ENCODE results near the gene TMEM266. TPM values are rescaled to one million over a fixed set of nuclear protein-coding genes. Genes with fewer than 3 reads are reported as not detected.

Gene TMEM266
- total RNA-seq, 2 experiments from 2014 or later: 0.11 TPM; not detected in 1

DNA sequence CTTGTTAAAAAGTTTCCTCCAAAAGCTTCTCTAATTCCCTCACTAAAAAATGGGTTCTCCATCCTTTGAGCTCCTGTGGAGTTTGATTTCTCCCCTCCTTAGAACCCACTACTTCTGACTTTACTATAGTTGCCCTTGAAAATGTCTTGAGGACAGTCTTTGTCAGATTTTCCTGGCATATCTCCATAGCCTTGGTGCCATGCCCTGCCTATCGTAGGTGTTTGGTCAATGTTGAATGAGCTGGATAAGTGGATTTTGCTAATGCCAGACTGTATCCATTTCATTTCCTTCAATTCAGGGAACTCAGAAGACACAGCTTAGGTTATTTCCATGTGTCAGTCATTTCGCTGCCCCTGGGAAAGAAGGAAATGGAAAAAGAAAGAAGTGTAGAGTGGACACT lies 40.6 kb downstream of the TMEM266 start:
- DNase-seq (no peak), ATAC-seq (no peak)
- ChIA-PET CTCF (interaction anchor here (1.1 kb wide), 1 partner anchor 14 kb away, joined by 4 read pairs; no protein-coding TSS in a partner anchor), POLR2A (no interaction called here)
- intact Hi-C loops (cut with micrococcal nuclease): no loop called here
- Mint-ChIP-seq H3K4me1 (ENCODE audit: low read depth) (no peaks in the 10 kb centered on the region), H3K27ac (no peak overlapping the region), H3K36me3 (ENCODE audit: low read depth) (no peaks in the 10 kb centered on the region), H3K9me3 (no peaks in the 10 kb centered on the region), H3K27me3 (peaks cover 45% of the 10 kb centered on the region), H3K4me3 (no peak overlapping the region)
- TF ChIP-seq CTCF (IDR thresholded peaks at IDR 0.05): no peak

GRCh38 chr15:76101655-76102054 lies 41.9 kb downstream of the TMEM266 start:
- TF ChIP-seq CTCF (IDR thresholded peaks at IDR 0.05): no peak
- Mint-ChIP-seq H3K9me3 (no peaks in the 10 kb centered on the region), H3K36me3 (ENCODE audit: low read depth) (no peaks in the 10 kb centered on the region), H3K4me1 (ENCODE audit: low read depth) (no peaks in the 10 kb centered on the region), H3K27me3 (peaks cover 34% of the 10 kb centered on the region), H3K27ac (no peak overlapping the region), H3K4me3 (no peak overlapping the region)
- DNase-seq (no peak), ATAC-seq (no peak)
- POLR2A ChIA-PET: no interaction called here
- intact Hi-C loops (cut with micrococcal nuclease): no loop called here
- CTCF ChIA-PET: interaction anchor here (1.4 kb wide), 1 partner anchor 45 kb away, joined by 4 read pairs; no protein-coding TSS in a partner anchor

GRCh38 chr15:76105391-76105790 lies 45.6 kb downstream of the TMEM266 start:
- ATAC-seq: no peak
- Mint-ChIP-seq H3K4me3 (no peak overlapping the region), H3K9me3 (no peaks in the 10 kb centered on the region), H3K27me3 (peaks cover 12% of the 10 kb centered on the region), H3K4me1 (ENCODE audit: low read depth) (no peaks in the 10 kb centered on the region), H3K27ac (no peak overlapping the region), H3K36me3 (ENCODE audit: low read depth) (no peaks in the 10 kb centered on the region)
- CTCF ChIA-PET: no interaction called here
- intact Hi-C loops (cut with micrococcal nuclease): no loop called here
- DNase-seq: no peak
- no peak for TF ChIP-seq CTCF (IDR thresholded peaks at IDR 0.05)
- POLR2A ChIA-PET: no interaction called here

GRCh38 chr15:76105911-76106310 lies 46.1 kb downstream of the TMEM266 start:
- Mint-ChIP-seq H3K27ac (no peak overlapping the region), H3K27me3 (peaks cover 10% of the 10 kb centered on the region), H3K36me3 (ENCODE audit: low read depth) (no peaks in the 10 kb centered on the region), H3K4me3 (no peak overlapping the region), H3K4me1 (ENCODE audit: low read depth) (no peaks in the 10 kb centered on the region), H3K9me3 (no peaks in the 10 kb centered on the region)
- no peak for DNase-seq
- intact Hi-C loops (cut with micrococcal nuclease): no loop called here
- ATAC-seq: no peak
- CTCF ChIA-PET: no interaction called here
- POLR2A ChIA-PET: no interaction called here
- TF ChIP-seq CTCF (IDR thresholded peaks at IDR 0.05): no peak

DNA sequence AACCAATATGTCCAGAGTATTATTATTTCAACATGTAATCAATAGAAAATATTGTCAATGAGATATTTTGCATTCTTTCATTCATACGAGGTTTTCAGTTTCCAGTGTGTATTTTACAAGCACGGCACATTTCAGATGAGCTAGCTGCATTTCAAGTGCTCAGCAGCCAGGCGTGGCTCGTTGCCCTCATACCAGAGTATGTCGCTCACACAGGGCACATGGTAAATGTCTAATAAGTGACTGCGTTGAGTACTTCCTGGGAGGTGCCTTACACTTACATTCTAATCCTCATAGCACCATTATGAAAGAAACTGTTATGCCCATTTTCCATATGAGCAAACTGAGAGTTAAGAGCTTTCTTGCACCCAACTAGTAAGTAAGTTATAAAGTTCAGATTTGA lies 47.4 kb downstream of the TMEM266 start:
- ChIA-PET CTCF (no interaction called here), POLR2A (no interaction called here)
- intact Hi-C loops (cut with micrococcal nuclease): no loop called here
- Mint-ChIP-seq H3K4me1 (ENCODE audit: low read depth) (no peaks in the 10 kb centered on the region), H3K9me3 (no peaks in the 10 kb centered on the region), H3K27ac (no peak overlapping the region), H3K27me3 (peaks cover 8% of the 10 kb centered on the region), H3K4me3 (no peak overlapping the region), H3K36me3 (ENCODE audit: low read depth) (no peaks in the 10 kb centered on the region)
- DNase-seq (no peak), ATAC-seq (no peak)
- no peak for TF ChIP-seq CTCF (IDR thresholded peaks at IDR 0.05)
